ENCODE results near the gene CABP7. TPM values are rescaled to one million over a fixed set of nuclear protein-coding genes. Genes with fewer than 3 reads are reported as not detected.

Gene CABP7
- total and polyA plus RNA-seq, 2 of the 8 experiments (the other 6 are each of a cell fraction or from before 2014, with no cell fraction given) = 0.20 to 0.36 TPM

DNA sequence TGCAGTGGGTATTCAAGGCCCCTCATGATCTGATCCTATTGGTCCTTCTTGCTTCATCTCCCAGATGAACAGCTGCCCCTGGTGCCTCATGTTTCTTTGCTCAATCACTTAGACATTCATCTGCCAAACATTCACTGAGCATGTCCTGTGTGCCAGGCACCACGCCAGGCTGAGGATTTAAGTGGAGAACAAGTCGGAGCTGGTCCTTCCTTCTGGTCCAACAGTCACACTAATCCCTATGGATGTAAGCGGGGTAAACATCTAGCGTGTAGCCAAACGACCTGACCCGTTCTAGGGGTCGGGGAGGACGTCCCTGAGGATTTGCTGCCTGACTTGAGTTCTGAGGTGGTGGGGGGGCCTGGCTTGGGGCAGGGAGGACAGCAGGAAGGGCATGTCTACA, 25.1 kb downstream of the CABP7 start:
- no peak overlapping the region for H4K5ac ChIP-seq (ENCODE audit: insufficient read length, low read depth, low read length)
- no peak overlapping the region for H3K4ac ChIP-seq (replicated peaks; ENCODE audit: insufficient read length, low read depth, low read length)
- no peak overlapping the region for H3K18ac ChIP-seq (ENCODE audit: extremely low read depth, low read length)
- H4K8ac ChIP-seq (ENCODE audit: extremely low read depth, insufficient read depth, low read length) = no peak overlapping the region; the same call in 1 of the 2 replicates
- H2BK5ac ChIP-seq (ENCODE audit: low read depth, low read length) = no peak overlapping the region
- H3K36me3 ChIP-seq (ENCODE audit: control insufficient read depth in 2 of 4, insufficient read depth in 4 of 4, low read length in 3 of 4) = no peaks in the 10 kb centered on the region
- no peak overlapping the region for H2BK15ac ChIP-seq (ENCODE audit: low read length)
- no peak overlapping the region for H2BK20ac ChIP-seq (ENCODE audit: low read length)
- H3K79me2 ChIP-seq (ENCODE audit: control insufficient read depth in 1 of 2, insufficient read depth in 2 of 2, low read length in 2 of 2) = no peaks in the 10 kb centered on the region
- no peak overlapping the region for H3K27ac ChIP-seq (ENCODE audit: low read depth, low read length)
- FAIRE-seq (no peak), DNase-seq (ENCODE audit: low read depth in 1 of 2, low spot score in 2 of 2) (no peak)
- POLR2A ChIA-PET (ENCODE audit: partially characterized antibody) = no interaction called here
- no peak overlapping the region for H3K4me2 ChIP-seq (ENCODE audit: insufficient read depth in 1 of 2, low read depth in 2 of 2, low read length in 2 of 2)
- no peak overlapping the region for H3K56ac ChIP-seq (replicated peaks; ENCODE audit: insufficient read length, low read depth, low read length)
- no peaks in the 10 kb centered on the region for H3K9me3 ChIP-seq (ENCODE audit: insufficient read depth in 2 of 2, low read depth in 1 of 2, low read length in 1 of 2)
- H3K9ac ChIP-seq (replicated peaks in 1 of 4; ENCODE audit: extremely low read depth in 1 of 4, low read depth in 3 of 4, low read length in 3 of 4) = no peak overlapping the region
- no peak overlapping the region for H3K14ac ChIP-seq (ENCODE audit: insufficient read length)
- H3K4me3 ChIP-seq (ENCODE audit: extremely low read depth in 1 of 4, insufficient read depth in 2 of 4, low read depth in 3 of 4, low read length in 4 of 4) = no peak overlapping the region
- H3K27me3 ChIP-seq (replicated peaks in 1 of 4; ENCODE audit: control insufficient read depth in 3 of 4, extremely low read depth in 1 of 4, insufficient read depth in 3 of 4, low read length in 3 of 4) = no peaks in the 10 kb centered on the region
- TF ChIP-seq CEBPB (IDR thresholded peaks at IDR 0.05; ENCODE audit: low read depth, low read length) = no peak
- TF ChIP-seq KDM1A (IDR thresholded peaks at IDR 0.05; ENCODE audit: borderline replicate concordance, low read length) = no peak
- TF ChIP-seq, protein P1, sequence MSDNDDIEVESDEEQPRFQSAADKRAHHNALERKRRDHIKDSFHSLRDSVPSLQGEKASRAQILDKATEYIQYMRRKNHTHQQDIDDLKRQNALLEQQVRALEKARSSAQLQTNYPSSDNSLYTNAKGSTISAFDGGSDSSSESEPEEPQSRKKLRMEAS (IDR thresholded peaks at IDR 0.05) = no peak
- TF ChIP-seq CHD1 (IDR thresholded peaks at IDR 0.05; ENCODE audit: low read depth, low read length) = no peak
- TF ChIP-seq, protein P2, sequence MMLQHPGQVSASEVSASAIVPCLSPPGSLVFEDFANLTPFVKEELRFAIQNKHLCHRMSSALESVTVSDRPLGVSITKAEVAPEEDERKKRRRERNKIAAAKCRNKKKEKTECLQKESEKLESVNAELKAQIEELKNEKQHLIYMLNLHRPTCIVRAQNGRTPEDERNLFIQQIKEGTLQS (IDR thresholded peaks at IDR 0.05; ENCODE audit: insufficient read depth, low read depth, low read length) = no peak
- no peak for TF ChIP-seq EZH2 (IDR thresholded peaks at IDR 0.05; ENCODE audit: low read depth, low read length, severe bottlenecking)
- no peaks in the 10 kb centered on the region for H4K20me1 ChIP-seq (replicated peaks in 1 of 2; ENCODE audit: control insufficient read depth in 1 of 2, insufficient read depth in 2 of 2, low read length in 2 of 2)
- H3K4me1 ChIP-seq (replicated peaks in 1 of 4; ENCODE audit: control insufficient read depth in 3 of 4, insufficient read depth in 4 of 4, low read length in 3 of 4) = no peaks in the 10 kb centered on the region; a peak in 1 of 7 replicates
- no peaks in the 10 kb centered on the region; the same call in 1 of the 2 replicates for H3K79me1 ChIP-seq (ENCODE audit: low read depth, low read length)
- H3K23me2 ChIP-seq (ENCODE audit: low read depth, low read length) = no peaks in the 10 kb centered on the region
- H2BK12ac ChIP-seq (ENCODE audit: low read depth, low read length) = no peak overlapping the region
- H2AFZ ChIP-seq (ENCODE audit: low read length) = no peak overlapping the region
- H4K91ac ChIP-seq (replicated peaks; ENCODE audit: insufficient read length, low read length) = no peak overlapping the region
- no peak overlapping the region for H2AK5ac ChIP-seq (ENCODE audit: low read depth, low read length)
- 92% methylated on average over 8 of the region's 8 CpGs; no CpG with 5 or more reads in 1 of the 2 experiments for WGBS, 2 experiments (ENCODE audit: extremely low coverage in 1 of 2, insufficient coverage in 1 of 2, insufficient read length in 1 of 2, insufficient replicate concordance in 2 of 2, low coverage in 1 of 2, low lambda C conversion rate in 2 of 2, missing lambda C conversion rate in 1 of 2)
- CTCF ChIA-PET (ENCODE audit: partially characterized antibody) = interaction anchor here (1.1 to 2.0 kb wide), 6 partner anchors 9 to 119 kb away, joined by 3 to 6 read pairs (median 4); no protein-coding TSS in a partner anchor
- no peak overlapping the region for H2BK120ac ChIP-seq (replicated peaks; ENCODE audit: low read depth, low read length)
- H3K23ac ChIP-seq (ENCODE audit: insufficient read length) = no peak overlapping the region

Measured in H1 (cell line).